MCF 10A (cell line): ENCODE measurements around the gene DOK5. TPM values are rescaled to one million over a fixed set of nuclear protein-coding genes. Genes with fewer than 3 reads are reported as not detected.

Source experiments
- BruUV-seq: library from RNA; stranded (reverse); fragments of 400-500 nt; replicated peaks from 2 replicates; lab custom pipeline; 2021; lab: Mats Ljungman, UMichigan
- CTCF ChIA-PET: fragments of 300-600 bp; sonication (Branson Sonifier 250); formaldehyde crosslinking; extraction: SDS; loops from one replicate; lab custom pipeline; 2021; ENCODE audit warnings: antibody characterized with exemption, inconsistent platforms; lab: Yijun Ruan, JAX
- POLR2A ChIA-PET: fragments of 300-600, 350-650 bp; sonication (Branson Sonifier 250); formaldehyde crosslinking; extraction: SDS; loops from one replicate; lab custom pipeline; 2020; ENCODE audit warnings: antibody characterized with exemption, inconsistent platforms; lab: Yijun Ruan, JAX
- DNase-seq: peaks from one replicate; pipeline ENCODE4 v3.0.0-alpha.2; 2018; ENCODE audit not compliant: unreplicated experiment
- H3K27ac Mint-ChIP-seq: one replicate; pipeline ENCODE4 v1.8.0; 2022; ENCODE audit warnings: mild to moderate bottlenecking, low read depth, mixed read lengths; ENCODE audit not compliant: unreplicated experiment
- H3K27me3 Mint-ChIP-seq: one replicate; pipeline ENCODE4 v1.8.0; 2022; ENCODE audit warnings: mixed read lengths; ENCODE audit not compliant: insufficient read depth, unreplicated experiment
- H3K36me3 Mint-ChIP-seq: one replicate; pipeline ENCODE4 v1.8.0; 2022; ENCODE audit warnings: mild to moderate bottlenecking, moderate library complexity, mixed read lengths; ENCODE audit not compliant: insufficient read depth, unreplicated experiment
- H3K4me1 Mint-ChIP-seq: one replicate; pipeline ENCODE4 v1.8.0; 2022; ENCODE audit warnings: mixed read lengths; ENCODE audit not compliant: insufficient read depth, unreplicated experiment
- H3K4me3 Mint-ChIP-seq: one replicate; pipeline ENCODE4 v1.8.0; 2022; ENCODE audit warnings: mild to moderate bottlenecking, moderate library complexity, mixed read lengths; ENCODE audit not compliant: unreplicated experiment
- H3K9me3 Mint-ChIP-seq: one replicate; pipeline ENCODE4 v1.8.0; 2022; ENCODE audit warnings: mixed read lengths; ENCODE audit not compliant: unreplicated experiment
- CTCF ChIP-seq: fragments of 200-600 bp; IDR thresholded peaks from one replicate; pipeline ENCODE4 v1.8.0; 2022; ENCODE audit warnings: antibody characterized with exemption, mild to moderate bottlenecking; ENCODE audit not compliant: unreplicated experiment
- intact Hi-C: fragments of 100-400 bp; cut with micrococcal nuclease; formaldehyde crosslinking; loops from 2 replicates; pipeline ENCODE4 v1.14.1; 2022
- total RNA-seq: library from RNA; stranded (reverse); gene quantifications from 2 replicates; pipeline ENCODE4 v1.2.3, GENCODE V29; 2022

DOK5 gene
- total RNA-seq, 1 experiment from 2014 or later, result not detected

DNA sequence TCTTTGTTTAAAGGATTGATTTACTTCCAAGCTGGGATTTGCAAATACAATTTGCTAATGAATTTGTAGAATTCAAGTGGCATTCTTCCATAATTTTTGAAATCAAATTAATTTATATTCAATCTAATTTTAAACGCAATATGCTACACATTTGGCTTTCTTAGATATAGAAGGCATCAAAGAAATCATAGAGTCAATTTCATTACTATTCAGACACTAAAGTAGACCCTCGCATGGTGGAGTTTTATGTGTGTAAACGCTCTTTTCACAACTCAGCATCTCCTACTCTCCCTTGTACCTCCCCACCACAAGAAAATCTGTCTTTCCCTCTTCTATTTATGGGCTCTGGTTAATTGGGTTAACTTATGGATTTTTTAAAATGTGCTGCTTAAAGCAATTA is 144.3 kb downstream of the DOK5 start:
- no peak for DNase-seq
- Mint-ChIP-seq H3K27me3 (peaks cover 41% of the 10 kb centered on the region), H3K27ac (no peak overlapping the region), H3K36me3 (no peaks in the 10 kb centered on the region), H3K4me1 (peaks cover 10% of the 10 kb centered on the region), H3K4me3 (no peak overlapping the region), H3K9me3 (no peaks in the 10 kb centered on the region)
- TF ChIP-seq CTCF, result no peak
- ChIA-PET CTCF (interaction anchor here (1.0 kb wide), 1 partner anchor 24 kb away, joined by 3 read pairs; no protein-coding TSS in a partner anchor), POLR2A (interaction anchor here (0.6 kb wide), 1 partner anchor 1540 kb away, joined by 3 read pairs; no protein-coding TSS in a partner anchor)
- intact Hi-C loops, result no loop called here
- BruUV-seq, result no TSS peak

GRCh38 chr20:54620611-54621010 is 145.2 kb downstream of the DOK5 start:
- Mint-ChIP-seq H3K27me3 (peaks cover 35% of the 10 kb centered on the region), H3K27ac (no peak overlapping the region), H3K4me1 (peaks cover 10% of the 10 kb centered on the region), H3K4me3 (no peak overlapping the region), H3K9me3 (no peaks in the 10 kb centered on the region), H3K36me3 (no peaks in the 10 kb centered on the region)
- ChIA-PET CTCF (interaction anchor here (0.6 to 1.0 kb wide), 4 partner anchors 14 to 401 kb away, joined by 3 read pairs; no protein-coding TSS in a partner anchor), POLR2A (no interaction called here)
- no TSS peak for BruUV-seq
- no peak for TF ChIP-seq CTCF
- DNase-seq, result no peak
- intact Hi-C loops, result no loop called here

DNA sequence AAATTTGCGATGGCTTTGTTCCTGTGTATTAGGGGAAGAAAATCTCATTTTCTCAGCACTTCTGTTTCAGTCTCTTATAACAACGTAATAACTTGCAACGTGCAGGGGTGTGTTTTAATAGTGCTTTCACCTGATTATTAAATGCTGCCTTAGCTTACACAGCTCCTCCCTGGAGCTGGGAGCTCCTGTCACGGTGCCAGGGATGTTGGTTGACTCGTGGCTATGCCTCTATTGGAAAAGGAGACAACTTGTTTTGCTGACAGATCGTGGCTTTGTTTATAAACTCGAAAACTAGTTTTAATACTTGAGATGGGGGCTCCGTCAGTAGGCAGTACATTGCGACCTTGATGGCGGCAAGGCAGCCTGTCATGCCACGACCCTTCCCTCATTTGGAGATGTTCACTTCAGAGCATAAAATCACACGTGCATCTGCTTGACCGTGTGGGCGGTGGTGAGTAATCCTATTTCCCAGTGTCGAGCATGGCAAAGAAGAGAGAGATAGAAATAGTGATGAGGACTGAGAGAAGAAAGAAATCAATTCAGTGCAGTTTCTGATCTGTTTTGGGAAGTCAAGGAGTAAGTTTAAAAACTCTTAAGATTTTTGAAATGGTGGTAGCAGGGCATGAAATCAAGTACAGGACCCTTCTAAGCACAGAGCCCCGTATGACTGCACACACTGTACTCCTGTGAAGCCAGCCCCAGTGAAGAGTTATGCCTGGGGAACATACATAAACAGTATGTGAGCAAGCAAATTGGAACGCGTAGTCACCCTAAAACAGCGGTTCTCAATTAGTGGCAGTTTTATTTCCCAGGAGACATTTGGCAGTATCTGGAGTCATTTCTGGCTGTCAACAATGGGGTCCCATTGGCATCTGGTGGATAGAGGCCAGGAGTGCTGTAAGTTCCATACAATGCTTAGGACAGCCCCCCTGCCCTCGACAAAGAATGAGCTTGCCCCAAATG is 147.2 kb downstream of the DOK5 start:
- POLR2A ChIA-PET, result no interaction called here
- H3K9me3 Mint-ChIP-seq, result no peaks in the 10 kb centered on the region
- H3K4me3 Mint-ChIP-seq, result no peak overlapping the region
- DNase-seq, result no peak
- H3K36me3 Mint-ChIP-seq, result no peaks in the 10 kb centered on the region
- no peak overlapping the region for H3K27ac Mint-ChIP-seq
- peaks cover 10% of the 10 kb centered on the region for H3K4me1 Mint-ChIP-seq
- intact Hi-C loops, result no loop called here
- CTCF ChIA-PET, result interaction anchor here (0.5 to 2.3 kb wide), 11 partner anchors 10 to 412 kb away, joined by 3 to 7 read pairs (median 4); no protein-coding TSS in a partner anchor
- H3K27me3 Mint-ChIP-seq, result peaks cover 33% of the 10 kb centered on the region
- no TSS peak for BruUV-seq
- TF ChIP-seq CTCF, result no peak

GRCh38 chr20:54623991-54624569 is 148.7 kb downstream of the DOK5 start:
- no TSS peak for BruUV-seq
- POLR2A ChIA-PET, result no interaction called here
- Mint-ChIP-seq H3K4me3 (no peak overlapping the region), H3K27me3 (peaks cover 33% of the 10 kb centered on the region), H3K9me3 (no peaks in the 10 kb centered on the region), H3K4me1 (peaks cover 10% of the 10 kb centered on the region), H3K27ac (no peak overlapping the region), H3K36me3 (no peaks in the 10 kb centered on the region)
- intact Hi-C loops, result no loop called here
- CTCF ChIA-PET, result interaction anchor here (0.6 to 2.3 kb wide), 6 partner anchors 26 to 424 kb away, joined by 3 to 7 read pairs (median 4); no protein-coding TSS in a partner anchor
- TF ChIP-seq CTCF, result no peak
- DNase-seq, result no peak
